LNCaP clone FGC (cell line): ENCODE measurements around the gene DEFB114.

Experiments
- DNase-seq: peaks from one replicate; pipeline ENCODE4 v3.0.0-alpha.2; 2011; ENCODE audit warnings: low read depth
- H3K4me3 ChIP-seq: 2 replicates; pipeline ENCODE4 v1.5.1; 2011; ENCODE audit warnings: mild to moderate bottlenecking, low read depth, low read length, control low read depth
- CTCF ChIP-seq: IDR thresholded peaks from 2 replicates; pipeline ENCODE4 v1.5.1; 2012; ENCODE audit warnings: mild to moderate bottlenecking; ENCODE audit not compliant: control insufficient read depth, insufficient read depth; ENCODE audit errors: extremely low read depth

The DEFB114 gene

GRCh38 chr6:49939993-49940498 is 23.9 kb downstream of the DEFB114 start:
- TF ChIP-seq CTCF: no peak
- no peak overlapping the region for H3K4me3 ChIP-seq
- DNase-seq: peak; percentile 23

- H3K4me3 ChIP-seq: no peak overlapping the region
- no peak for DNase-seq
- no peak for TF ChIP-seq CTCF
These were observed 26.2 kb downstream of the DEFB114 start for GRCh38 chr6:49937811-49938210.

- DNase-seq: no peak
- H3K4me3 ChIP-seq: no peak overlapping the region
- no peak for TF ChIP-seq CTCF
These were observed 26.9 kb downstream of the DEFB114 start for GRCh38 chr6:49937017-49937416.

- no peak overlapping the region for H3K4me3 ChIP-seq
- DNase-seq: no peak
- no peak for TF ChIP-seq CTCF
These were observed 28.6 kb downstream of the DEFB114 start for GRCh38 chr6:49935387-49935786.

- no peak for TF ChIP-seq CTCF
These were observed 29.2 kb downstream of the DEFB114 start for GRCh38 chr6:49934770-49935169.

GRCh38 chr6:49933526-49933925 is 30.4 kb downstream of the DEFB114 start:
- no peak overlapping the region for H3K4me3 ChIP-seq
- no peak for TF ChIP-seq CTCF
- DNase-seq: no peak

More at GRCh38 chr6:49934770-49935169, 29.2 kb downstream of the DEFB114 start:
- DNase-seq: no peak
- H3K4me3 ChIP-seq: no peak overlapping the region

- no peak for DNase-seq
- TF ChIP-seq CTCF: no peak
- H3K4me3 ChIP-seq: no peak overlapping the region
These were observed 34.6 kb downstream of the DEFB114 start for GRCh38 chr6:49929340-49929739.
